Colonic mucosa (tissue), 4 donors: ENCODE measurements around the gene KYNU. TPM values are rescaled to one million over a fixed set of nuclear protein-coding genes. Genes with fewer than 3 reads are reported as not detected.
"Not testable (repeated sequence)": the region's sequence is repeated elsewhere in the genome, so short reads cannot be mapped to it uniquely, and the experiment has no call there.

Experiments used
- DNase-seq: peaks from one replicate; pipeline ENCODE4 v3.0.0-alpha.2; 2020
- H3K27ac ChIP-seq: fragments of 200-600 bp; one replicate; pipeline ENCODE4 v1.8.0; 2021
- H3K27me3 ChIP-seq: fragments of 200-600 bp; one replicate; pipeline ENCODE4 v1.8.0; 2021
- H3K36me3 ChIP-seq: fragments of 200-600 bp; one replicate; pipeline ENCODE4 v1.8.0; 2021
- H3K4me1 ChIP-seq: fragments of 200-600 bp; one replicate; pipeline ENCODE4 v1.8.0; 2021; ENCODE audit warnings: mild to moderate bottlenecking
- H3K4me3 ChIP-seq: fragments of 200-600 bp; one replicate; pipeline ENCODE4 v1.8.0; 2021
- H3K9ac ChIP-seq, 2 donors: one replicate each; pipeline ENCODE4 v1.7.0; 2013; ENCODE audit warnings: control low read depth in 2 of 2, low read depth in 2 of 2, low read length in 2 of 2
- H3K9me3 ChIP-seq: fragments of 200-600 bp; one replicate; pipeline ENCODE4 v1.8.0; 2021
- intact Hi-C: fragments of 100-400 bp; cut with DNase I; formaldehyde crosslinking; loops from one replicate; pipeline ENCODE4 v1.14.1; 2022
- total RNA-seq, 2 donors: library from RNA; stranded (reverse); fragmentation: NEBNext Ultra II Directional in 1 of 2; extraction: Animal tissue kit (Norgen Biotek cat#: 25700) in 1 of 2; gene quantifications; one replicate each; pipeline ENCODE4 v1.2.1, GENCODE V29; 2021
- TF ChIP-seq, protein P1 (sequence below): fragments of 200-600 bp; IDR thresholded peaks from one replicate; pipeline ENCODE4 v1.8.0; 2022; ENCODE audit warnings: antibody characterized with exemption, mild to moderate bottlenecking
- donor health status: healthy.
- donor health status: DM: no; HTN: no; CAD: no.
- donor health status: DM: no; HTN: no; CAD: no.

KYNU gene
- total RNA-seq, 2 donors from 2014 or later, result 0.64 to 2.8 TPM

DNA sequence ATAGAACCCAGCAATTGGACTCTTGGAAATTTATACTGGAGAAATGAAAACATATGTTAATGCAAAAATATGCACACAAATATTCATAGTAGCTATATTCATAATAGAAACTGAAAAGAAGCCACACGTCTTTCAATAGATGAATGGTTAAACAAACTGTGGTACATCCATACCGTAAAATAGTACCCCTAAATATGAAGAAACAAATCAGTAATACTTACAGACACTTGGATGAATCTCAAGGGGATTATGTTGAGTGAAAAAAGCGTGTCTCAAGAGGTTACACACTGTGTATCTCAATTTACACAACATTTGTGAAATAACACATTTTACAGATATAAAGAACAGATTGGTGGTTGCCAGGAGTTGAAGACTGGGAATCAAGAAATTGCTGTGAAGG, 190.6 kb downstream of the KYNU start:
- H3K36me3 ChIP-seq, result no peaks in the 10 kb centered on the region
- H3K9me3 ChIP-seq, result no peaks in the 10 kb centered on the region
- no peak overlapping the region for H3K4me3 ChIP-seq
- H3K4me1 ChIP-seq, result no peaks in the 10 kb centered on the region
- no peak for DNase-seq
- no peaks in the 10 kb centered on the region for H3K27me3 ChIP-seq
- H3K27ac ChIP-seq, result no peak overlapping the region
- H3K9ac ChIP-seq, result no peak overlapping the region
- TF ChIP-seq, protein P1, sequence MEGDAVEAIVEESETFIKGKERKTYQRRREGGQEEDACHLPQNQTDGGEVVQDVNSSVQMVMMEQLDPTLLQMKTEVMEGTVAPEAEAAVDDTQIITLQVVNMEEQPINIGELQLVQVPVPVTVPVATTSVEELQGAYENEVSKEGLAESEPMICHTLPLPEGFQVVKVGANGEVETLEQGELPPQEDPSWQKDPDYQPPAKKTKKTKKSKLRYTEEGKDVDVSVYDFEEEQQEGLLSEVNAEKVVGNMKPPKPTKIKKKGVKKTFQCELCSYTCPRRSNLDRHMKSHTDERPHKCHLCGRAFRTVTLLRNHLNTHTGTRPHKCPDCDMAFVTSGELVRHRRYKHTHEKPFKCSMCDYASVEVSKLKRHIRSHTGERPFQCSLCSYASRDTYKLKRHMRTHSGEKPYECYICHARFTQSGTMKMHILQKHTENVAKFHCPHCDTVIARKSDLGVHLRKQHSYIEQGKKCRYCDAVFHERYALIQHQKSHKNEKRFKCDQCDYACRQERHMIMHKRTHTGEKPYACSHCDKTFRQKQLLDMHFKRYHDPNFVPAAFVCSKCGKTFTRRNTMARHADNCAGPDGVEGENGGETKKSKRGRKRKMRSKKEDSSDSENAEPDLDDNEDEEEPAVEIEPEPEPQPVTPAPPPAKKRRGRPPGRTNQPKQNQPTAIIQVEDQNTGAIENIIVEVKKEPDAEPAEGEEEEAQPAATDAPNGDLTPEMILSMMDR, result no peak
- intact Hi-C loops, result no loop called here

DNA sequence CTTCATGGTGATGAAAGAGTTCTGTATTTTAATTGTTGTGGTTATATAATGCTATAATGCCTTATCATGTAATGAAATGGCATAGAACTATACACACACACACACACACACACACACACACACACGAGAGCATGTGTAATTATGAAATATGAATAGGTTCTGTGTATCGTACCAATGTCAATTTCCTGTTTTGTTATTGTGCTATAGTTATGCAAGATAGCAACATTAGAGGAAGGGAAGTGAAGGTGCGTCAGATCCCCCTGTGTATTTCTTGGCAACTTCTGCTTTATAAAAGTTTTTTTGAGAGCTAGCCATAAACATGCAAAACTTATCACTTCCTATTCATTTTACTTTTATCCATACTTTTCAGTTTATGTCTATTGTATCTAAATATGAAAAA, 191.0 kb downstream of the KYNU start:
- H3K4me1 ChIP-seq, result no peaks in the 10 kb centered on the region
- H3K9ac ChIP-seq, result no peak overlapping the region
- intact Hi-C loops, result no loop called here
- H3K9me3 ChIP-seq, result no peaks in the 10 kb centered on the region
- H3K36me3 ChIP-seq, result no peaks in the 10 kb centered on the region
- DNase-seq, result no peak
- H3K4me3 ChIP-seq, result no peak overlapping the region
- TF ChIP-seq, protein P1, result no peak
- no peaks in the 10 kb centered on the region for H3K27me3 ChIP-seq
- H3K27ac ChIP-seq, result no peak overlapping the region

DNA sequence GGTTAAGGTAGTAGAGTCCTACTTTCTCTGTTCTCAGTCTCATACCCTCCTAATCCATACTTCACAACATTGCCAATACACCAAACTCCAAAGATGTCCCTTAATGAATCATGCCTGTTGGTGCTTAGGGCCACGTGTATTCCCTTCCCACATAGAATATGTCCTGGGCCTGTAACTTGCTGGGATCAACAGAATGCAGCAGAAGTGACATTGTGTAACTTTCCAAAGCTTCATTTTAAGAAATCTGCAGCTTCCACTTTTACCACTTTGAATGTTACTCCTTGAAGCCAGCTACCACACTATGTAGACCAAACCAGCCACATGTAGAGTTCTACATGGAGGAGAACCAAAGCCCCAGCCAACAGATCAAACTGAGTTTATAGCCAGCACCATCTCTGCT, 193.2 kb downstream of the KYNU start:
- no peak overlapping the region for H3K4me3 ChIP-seq
- no peaks in the 10 kb centered on the region for H3K27me3 ChIP-seq
- intact Hi-C loops, result no loop called here
- H3K9me3 ChIP-seq, result no peaks in the 10 kb centered on the region
- H3K36me3 ChIP-seq, result no peaks in the 10 kb centered on the region
- no peak overlapping the region for H3K9ac ChIP-seq
- no peak overlapping the region for H3K27ac ChIP-seq
- H3K4me1 ChIP-seq, result no peaks in the 10 kb centered on the region
- TF ChIP-seq, protein P1, result no peak
- DNase-seq, result no peak

DNA sequence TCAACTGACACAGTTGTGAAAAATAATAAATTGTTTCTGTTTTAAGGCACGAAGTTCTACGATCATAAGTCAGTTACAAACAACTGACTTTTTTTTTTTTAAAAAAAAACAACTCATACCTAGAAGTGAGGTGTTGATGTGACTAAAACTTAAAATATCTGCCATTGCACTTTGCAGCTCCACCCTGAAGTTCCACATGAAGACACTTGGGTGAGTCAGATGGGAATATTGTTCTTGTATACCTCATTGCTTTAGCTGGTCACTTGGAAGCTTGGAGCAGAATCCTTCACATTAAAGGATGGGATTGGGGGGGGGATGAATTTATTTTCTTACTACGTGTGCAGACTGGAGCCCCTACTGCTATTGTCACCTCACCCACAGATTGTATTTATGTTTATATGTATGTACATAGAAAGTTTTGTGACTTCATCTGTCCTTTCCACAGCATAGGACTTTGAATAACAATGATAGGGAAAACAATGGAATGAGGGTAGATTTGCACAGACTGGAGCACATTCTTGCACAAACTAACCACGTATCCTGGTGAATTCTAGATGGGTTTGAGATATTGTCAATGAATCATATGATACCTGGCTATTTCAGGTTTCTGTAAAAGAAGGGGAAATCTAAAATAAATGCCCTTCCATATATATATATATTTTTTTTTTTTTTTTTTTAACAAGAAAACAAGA, 193.9 kb downstream of the KYNU start:
- Histone ChIP-seq H3K9ac (no peak overlapping the region), H3K27me3 (no peaks in the 10 kb centered on the region), H3K4me1 (no peaks in the 10 kb centered on the region), H3K9me3 (no peaks in the 10 kb centered on the region), H3K36me3 (no peaks in the 10 kb centered on the region), H3K4me3 (no peak overlapping the region), H3K27ac (no peak overlapping the region)
- no peak for DNase-seq
- intact Hi-C loops, result no loop called here
- TF ChIP-seq, protein P1, result no peak

DNA sequence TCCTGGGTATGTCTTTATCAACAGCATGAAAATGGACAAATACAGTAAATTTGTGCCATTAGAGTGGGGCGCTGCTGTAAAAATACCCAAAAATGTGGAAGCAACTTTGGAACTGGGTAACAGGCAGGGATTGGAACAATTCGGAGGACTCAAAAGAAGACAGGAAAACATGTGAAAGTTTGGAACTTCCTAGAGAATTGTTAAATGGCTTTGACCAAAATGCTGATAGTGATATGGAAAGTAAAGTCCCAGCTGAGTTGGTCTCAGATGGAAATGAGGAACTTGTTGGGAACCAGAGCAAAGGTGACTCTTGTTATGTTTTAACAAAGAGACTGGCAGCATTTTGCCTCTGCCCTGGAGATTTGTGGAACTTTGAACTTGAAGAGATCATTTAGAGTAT, 197.4 kb downstream of the KYNU start:
- H3K27me3 ChIP-seq, H3K9ac ChIP-seq, DNase-seq, H3K36me3 ChIP-seq, H3K9me3 ChIP-seq, H3K4me3 ChIP-seq, H3K4me1 ChIP-seq, H3K27ac ChIP-seq, intact Hi-C loops: not testable (repeated sequence)

DNA sequence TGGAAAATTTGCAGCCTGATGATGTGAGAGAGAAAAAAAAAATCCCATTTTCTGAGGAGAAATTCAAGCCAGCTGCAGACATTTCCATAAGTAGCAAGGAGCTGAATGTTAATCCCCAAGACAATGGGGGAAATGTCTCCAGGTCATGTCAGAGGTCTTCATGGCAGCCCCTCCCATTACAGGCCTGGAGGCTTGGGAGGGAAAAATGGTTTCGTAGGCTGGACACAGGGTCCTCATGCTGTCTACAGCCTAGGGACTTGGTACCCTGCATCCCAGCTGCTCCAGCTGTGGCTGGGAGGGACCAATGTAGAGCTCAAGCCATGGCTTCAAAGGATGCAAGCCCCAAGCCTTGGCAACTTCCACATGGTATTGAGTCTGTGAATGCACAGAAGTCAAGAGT, 198.2 kb downstream of the KYNU start:
- no peaks in the 10 kb centered on the region for H3K36me3 ChIP-seq
- H3K27ac ChIP-seq, result no peak overlapping the region
- H3K27me3 ChIP-seq, result no peaks in the 10 kb centered on the region
- no peak overlapping the region for H3K9ac ChIP-seq
- TF ChIP-seq, protein P1, result no peak
- H3K4me1 ChIP-seq, result no peaks in the 10 kb centered on the region
- no peaks in the 10 kb centered on the region for H3K9me3 ChIP-seq
- intact Hi-C loops, result no loop called here
- no peak overlapping the region for H3K4me3 ChIP-seq
- no peak for DNase-seq
